ENCODE results near the gene ITGA6. TPM values are rescaled to one million over a fixed set of nuclear protein-coding genes. Genes with fewer than 3 reads are reported as not detected.

ITGA6 gene
- total RNA-seq, 1 donor from 2014 or later = 0.25 TPM

DNA sequence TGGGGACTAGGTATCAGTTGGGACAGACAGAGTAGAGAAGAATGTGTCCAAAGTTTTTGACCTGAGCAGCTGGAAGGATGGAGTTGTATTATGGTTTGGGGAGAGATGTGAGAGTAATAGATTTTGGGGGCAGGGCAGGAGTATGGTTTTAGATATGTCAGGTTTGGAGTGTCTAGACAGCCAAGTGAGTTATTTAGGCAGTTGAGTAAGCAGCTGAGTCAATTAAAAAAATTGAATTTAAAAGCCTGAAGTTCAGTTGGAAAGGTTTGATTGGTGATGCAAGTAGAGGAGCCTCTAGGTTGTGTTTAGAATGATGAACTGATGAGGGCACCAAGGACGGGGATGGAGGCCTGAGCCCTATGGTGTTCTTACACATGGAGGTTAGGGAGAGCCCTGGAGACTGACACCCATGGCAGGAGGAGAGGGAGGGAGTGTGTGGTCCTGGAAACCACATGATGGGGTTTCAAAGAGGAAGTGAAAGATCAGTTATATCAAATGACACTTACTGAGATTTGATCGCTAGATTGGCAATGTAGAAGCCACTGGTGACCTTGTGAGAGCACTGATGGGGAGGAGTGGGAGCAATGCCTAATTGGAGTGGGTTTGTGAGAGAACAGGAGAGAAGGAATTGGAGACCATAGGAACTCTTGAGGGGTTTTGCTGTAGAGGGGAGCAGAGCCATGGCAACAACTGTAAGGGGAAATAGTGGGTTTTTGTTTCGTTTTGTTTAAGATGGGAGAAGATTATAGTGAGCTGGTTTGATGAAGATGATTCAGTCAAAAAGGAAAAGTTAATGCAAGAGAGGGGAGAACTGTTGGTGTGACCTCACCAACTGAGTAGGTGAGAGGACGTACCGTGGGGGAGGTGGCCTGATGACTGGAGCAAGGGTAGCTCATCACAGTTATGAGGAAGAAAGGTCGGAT, 10.3 kb downstream of the ITGA6 start:
- Mint-ChIP-seq H3K36me3 (ENCODE audit: low read depth) (no peaks in the 10 kb centered on the region), H3K27me3 (ENCODE audit: low read depth) (peaks cover 43% of the 10 kb centered on the region), H3K9me3 (no peaks in the 10 kb centered on the region), H3K27ac (no peak overlapping the region), H3K4me3 (ENCODE audit: low read depth) (no peak overlapping the region), H3K4me1 (ENCODE audit: low read depth) (peaks cover 42% of the 10 kb centered on the region)
- peak; percentile 27 for DNase-seq (ENCODE audit: low spot score)
- intact Hi-C loops (cut with micrococcal nuclease) = loop anchor here (1.0 to 10.0 kb wide), 4 partner anchors 9 to 543 kb away; partner anchors contain the start of gene SLC25A12

DNA sequence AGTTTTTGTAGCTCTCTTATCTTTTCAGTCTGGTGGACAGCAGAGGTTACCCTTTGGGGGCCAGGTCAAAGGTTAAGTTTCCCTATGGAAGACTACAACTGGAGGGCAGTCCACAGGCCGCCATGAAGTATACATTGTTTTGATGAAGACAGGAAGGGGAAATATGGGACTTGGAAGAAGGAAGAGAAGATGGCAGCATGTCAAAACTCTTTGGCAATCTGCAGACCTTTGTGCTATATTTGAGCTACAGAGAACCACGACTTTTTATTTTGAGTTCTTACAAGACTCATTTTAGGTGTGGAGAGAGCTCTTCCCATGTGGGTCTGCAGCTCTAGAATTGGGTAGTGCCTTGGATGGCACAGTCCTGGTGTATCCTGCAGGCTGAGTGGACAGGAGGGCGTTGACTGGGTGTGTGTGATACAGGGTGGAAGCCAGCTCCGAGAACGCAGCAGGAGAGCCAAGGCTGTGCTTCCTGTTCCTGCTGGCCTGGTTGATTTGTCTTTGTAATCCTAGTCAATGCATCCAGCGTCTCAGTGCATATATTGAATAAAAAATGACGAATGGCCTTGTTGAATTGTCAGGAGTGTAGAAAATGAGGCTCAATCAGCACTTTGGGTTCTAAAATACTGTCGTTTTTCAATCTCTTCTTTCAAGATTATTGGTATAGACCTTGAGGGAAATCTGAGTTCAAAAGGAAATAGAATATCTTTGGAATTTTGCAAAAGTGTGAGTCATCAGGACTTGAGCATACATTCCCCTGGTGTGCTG, 11.5 kb downstream of the ITGA6 start:
- no peak overlapping the region for H3K27ac Mint-ChIP-seq
- H3K9me3 Mint-ChIP-seq = no peaks in the 10 kb centered on the region
- H3K36me3 Mint-ChIP-seq (ENCODE audit: low read depth) = no peaks in the 10 kb centered on the region
- intact Hi-C loops (cut with micrococcal nuclease) = loop anchor here (10.0 kb wide), 2 partner anchors 184 to 544 kb away; partner anchors contain the start of gene SLC25A12
- no peak for DNase-seq (ENCODE audit: low spot score)
- peaks cover 42% of the 10 kb centered on the region for H3K27me3 Mint-ChIP-seq (ENCODE audit: low read depth)
- H3K4me1 Mint-ChIP-seq (ENCODE audit: low read depth) = peaks cover 38% of the 10 kb centered on the region
- H3K4me3 Mint-ChIP-seq (ENCODE audit: low read depth) = no peak overlapping the region

DNA sequence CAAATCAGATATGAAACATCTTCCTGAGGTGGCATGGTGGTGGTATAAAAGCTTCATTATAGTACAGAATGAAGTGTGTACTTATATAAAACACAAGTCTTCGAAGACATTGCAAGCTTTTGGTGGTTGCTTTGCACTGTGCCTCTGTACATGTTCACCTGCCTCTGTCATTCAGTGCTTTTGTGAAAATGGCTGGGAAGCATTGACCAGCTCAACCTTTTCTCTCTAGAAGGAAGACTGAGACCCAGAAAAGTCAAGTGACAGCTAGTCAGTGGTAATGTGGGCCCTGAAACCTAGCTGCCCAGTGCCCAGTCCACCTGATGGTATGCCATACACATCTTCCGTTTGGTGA, 12.1 kb downstream of the ITGA6 start:
- Mint-ChIP-seq H3K36me3 (ENCODE audit: low read depth) (no peaks in the 10 kb centered on the region), H3K27ac (no peak overlapping the region), H3K4me3 (ENCODE audit: low read depth) (no peak overlapping the region), H3K27me3 (ENCODE audit: low read depth) (peaks cover 43% of the 10 kb centered on the region), H3K9me3 (no peaks in the 10 kb centered on the region), H3K4me1 (ENCODE audit: low read depth) (peaks cover 35% of the 10 kb centered on the region)
- intact Hi-C loops (cut with micrococcal nuclease) = loop anchor here (10.0 kb wide), 2 partner anchors 185 to 545 kb away; partner anchors contain the start of gene SLC25A12
- no peak for DNase-seq (ENCODE audit: low spot score)

DNA sequence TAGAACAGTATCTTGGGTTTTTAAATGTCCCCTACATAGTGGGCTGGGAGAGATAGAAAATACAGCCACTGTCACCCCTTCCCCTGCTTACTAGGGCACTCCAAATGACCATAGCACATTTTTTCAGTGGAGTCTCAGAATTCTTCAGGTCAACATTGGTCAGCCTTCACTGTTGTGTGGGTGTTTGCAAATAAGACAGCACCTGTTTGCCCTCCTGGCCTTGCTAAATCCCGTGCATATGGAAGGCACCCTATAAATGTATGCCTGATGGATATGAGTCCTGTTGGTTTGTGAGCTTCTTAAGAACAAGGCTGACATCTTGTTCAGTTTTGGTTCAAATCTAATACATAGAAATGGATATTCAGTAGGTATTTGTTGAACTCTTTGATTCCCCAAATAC, 12.5 kb downstream of the ITGA6 start:
- no peaks in the 10 kb centered on the region for H3K36me3 Mint-ChIP-seq (ENCODE audit: low read depth)
- peaks cover 45% of the 10 kb centered on the region for H3K27me3 Mint-ChIP-seq (ENCODE audit: low read depth)
- DNase-seq (ENCODE audit: low spot score) = no peak
- intact Hi-C loops (cut with micrococcal nuclease) = loop anchor here (10.0 kb wide), 2 partner anchors 185 to 545 kb away; partner anchors contain the start of gene SLC25A12
- no peak overlapping the region for H3K4me3 Mint-ChIP-seq (ENCODE audit: low read depth)
- H3K9me3 Mint-ChIP-seq = no peaks in the 10 kb centered on the region
- peaks cover 30% of the 10 kb centered on the region for H3K4me1 Mint-ChIP-seq (ENCODE audit: low read depth)
- no peak overlapping the region for H3K27ac Mint-ChIP-seq

DNA sequence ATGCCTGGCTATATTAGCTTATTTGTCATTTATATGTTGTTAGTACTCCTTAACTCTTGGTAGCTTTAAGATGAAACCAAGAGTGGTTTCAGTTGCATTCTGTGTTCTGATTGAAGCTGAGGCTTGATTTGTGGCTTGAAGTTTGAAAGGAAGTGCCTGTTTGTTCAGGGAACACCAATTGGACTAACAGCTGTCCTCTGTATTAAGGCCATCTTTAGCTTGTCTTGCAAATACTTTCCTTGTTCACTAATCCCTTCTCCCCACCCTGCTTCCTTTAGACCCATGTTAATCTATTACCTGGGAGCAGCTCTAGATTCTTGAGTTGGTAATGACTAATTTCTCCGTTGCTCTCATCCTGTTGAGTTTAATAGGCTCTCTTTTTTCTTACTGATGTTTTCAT, 13.4 kb downstream of the ITGA6 start:
- Mint-ChIP-seq H3K4me3 (ENCODE audit: low read depth) (no peak overlapping the region), H3K27me3 (ENCODE audit: low read depth) (peaks cover 46% of the 10 kb centered on the region), H3K27ac (no peak overlapping the region), H3K4me1 (ENCODE audit: low read depth) (peaks cover 26% of the 10 kb centered on the region), H3K9me3 (no peaks in the 10 kb centered on the region), H3K36me3 (ENCODE audit: low read depth) (no peaks in the 10 kb centered on the region)
- no peak for DNase-seq (ENCODE audit: low spot score)
- intact Hi-C loops (cut with micrococcal nuclease) = no loop called here

DNA sequence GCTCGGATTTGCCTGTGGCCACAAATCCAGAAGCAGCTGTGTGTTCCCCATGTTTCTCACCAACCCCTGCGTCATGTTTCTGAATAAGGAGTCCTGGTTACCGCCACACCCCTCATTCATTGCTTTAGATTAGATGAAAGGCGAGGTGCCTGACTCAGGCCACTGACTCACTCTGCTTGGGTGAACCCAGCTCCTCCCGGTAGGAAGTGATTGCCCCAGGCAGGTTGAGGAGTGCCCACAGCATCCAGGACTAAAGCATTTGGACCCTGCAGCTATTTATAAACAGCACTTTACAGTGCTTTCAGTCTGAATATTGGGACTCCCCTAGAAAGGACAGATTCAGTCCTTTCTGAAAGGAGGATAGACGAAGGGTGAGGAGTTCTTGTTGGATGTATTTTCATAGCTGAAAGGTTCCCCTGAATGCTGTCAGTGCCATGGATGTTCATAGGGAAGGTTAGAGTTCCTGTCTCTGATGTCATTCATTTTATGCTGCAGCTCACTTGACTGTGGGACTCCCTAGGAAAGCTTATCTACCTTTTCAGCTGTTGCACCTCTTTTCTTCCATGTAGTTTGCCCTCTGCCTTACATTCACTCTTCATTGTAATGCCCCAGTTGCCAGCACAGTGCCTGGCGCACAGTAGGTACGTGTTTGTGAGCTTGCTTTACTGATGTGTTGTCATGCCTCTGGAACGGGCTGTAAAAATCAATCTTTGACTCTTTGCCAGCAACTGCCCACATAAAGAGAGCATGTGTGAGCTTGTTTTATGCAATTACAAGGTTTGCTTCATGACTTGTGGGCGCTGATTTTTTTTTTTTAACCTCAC, 14.9 kb downstream of the ITGA6 start:
- Mint-ChIP-seq H3K4me3 (ENCODE audit: low read depth) (no peak overlapping the region), H3K4me1 (ENCODE audit: low read depth) (peaks cover 23% of the 10 kb centered on the region), H3K27ac (no peak overlapping the region), H3K27me3 (ENCODE audit: low read depth) (peaks cover 42% of the 10 kb centered on the region), H3K9me3 (no peaks in the 10 kb centered on the region), H3K36me3 (ENCODE audit: low read depth) (no peaks in the 10 kb centered on the region)
- DNase-seq (ENCODE audit: low spot score) = no peak
- intact Hi-C loops (cut with micrococcal nuclease) = no loop called here

DNA sequence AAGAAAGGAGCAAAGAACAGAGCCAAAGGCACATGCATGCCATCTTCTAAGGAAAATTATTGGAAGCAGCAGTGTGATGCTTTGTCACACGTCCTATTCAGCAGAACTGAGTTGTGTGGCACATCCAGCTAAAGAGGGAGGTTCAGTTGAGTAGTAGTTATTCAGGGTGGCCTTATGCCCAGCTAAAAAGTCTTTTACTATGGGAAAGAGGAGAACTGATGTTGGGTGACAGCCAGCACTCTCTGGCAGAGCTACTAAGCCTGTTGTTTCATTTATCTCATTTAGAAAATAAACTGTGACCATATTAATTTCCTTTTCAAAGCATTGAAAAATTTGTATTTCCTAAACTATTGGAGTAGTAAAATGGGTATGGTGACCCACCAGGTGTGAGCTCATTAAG, 18.5 kb downstream of the ITGA6 start:
- no peak for DNase-seq (ENCODE audit: low spot score)
- no peaks in the 10 kb centered on the region for H3K9me3 Mint-ChIP-seq
- H3K27ac Mint-ChIP-seq = no peak overlapping the region
- intact Hi-C loops (cut with micrococcal nuclease) = no loop called here
- H3K27me3 Mint-ChIP-seq (ENCODE audit: low read depth) = peaks cover 59% of the 10 kb centered on the region
- no peaks in the 10 kb centered on the region for H3K36me3 Mint-ChIP-seq (ENCODE audit: low read depth)
- peaks cover 19% of the 10 kb centered on the region for H3K4me1 Mint-ChIP-seq (ENCODE audit: low read depth)
- no peak overlapping the region for H3K4me3 Mint-ChIP-seq (ENCODE audit: low read depth)

DNA sequence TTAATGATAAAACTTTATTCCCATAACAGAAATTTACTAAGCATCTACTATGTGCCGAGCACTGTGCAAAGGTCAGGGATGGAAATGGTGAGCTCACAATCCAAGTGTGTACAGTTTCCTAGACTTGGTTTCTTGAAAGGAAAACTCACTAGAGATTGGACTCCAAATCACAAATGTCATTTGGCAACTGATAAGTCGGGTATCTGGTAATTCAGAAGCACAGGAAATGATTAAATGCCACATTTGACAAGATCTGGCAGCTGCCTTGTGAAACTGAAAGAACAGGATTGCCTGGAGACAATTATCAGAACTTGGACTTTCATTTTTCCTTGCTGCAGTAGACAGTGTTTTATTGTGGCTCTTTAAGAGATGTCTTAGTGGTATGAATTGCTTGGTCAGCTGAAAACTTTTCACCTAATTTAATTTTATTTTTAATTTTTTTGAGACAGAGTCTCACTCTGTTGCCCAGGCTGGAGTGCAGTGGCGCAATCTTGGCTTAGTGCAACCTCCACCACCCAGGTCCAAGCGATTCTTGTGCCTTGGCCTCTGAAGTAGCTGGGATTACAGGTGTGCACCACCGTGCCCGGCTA, 19.2 kb downstream of the ITGA6 start:
- intact Hi-C loops (cut with micrococcal nuclease) = no loop called here
- no peak overlapping the region for H3K27ac Mint-ChIP-seq
- DNase-seq (ENCODE audit: low spot score) = no peak
- peaks cover 62% of the 10 kb centered on the region for H3K27me3 Mint-ChIP-seq (ENCODE audit: low read depth)
- no peaks in the 10 kb centered on the region for H3K36me3 Mint-ChIP-seq (ENCODE audit: low read depth)
- no peaks in the 10 kb centered on the region for H3K9me3 Mint-ChIP-seq
- H3K4me1 Mint-ChIP-seq (ENCODE audit: low read depth) = peaks cover 17% of the 10 kb centered on the region
- no peak overlapping the region for H3K4me3 Mint-ChIP-seq (ENCODE audit: low read depth)

DNA sequence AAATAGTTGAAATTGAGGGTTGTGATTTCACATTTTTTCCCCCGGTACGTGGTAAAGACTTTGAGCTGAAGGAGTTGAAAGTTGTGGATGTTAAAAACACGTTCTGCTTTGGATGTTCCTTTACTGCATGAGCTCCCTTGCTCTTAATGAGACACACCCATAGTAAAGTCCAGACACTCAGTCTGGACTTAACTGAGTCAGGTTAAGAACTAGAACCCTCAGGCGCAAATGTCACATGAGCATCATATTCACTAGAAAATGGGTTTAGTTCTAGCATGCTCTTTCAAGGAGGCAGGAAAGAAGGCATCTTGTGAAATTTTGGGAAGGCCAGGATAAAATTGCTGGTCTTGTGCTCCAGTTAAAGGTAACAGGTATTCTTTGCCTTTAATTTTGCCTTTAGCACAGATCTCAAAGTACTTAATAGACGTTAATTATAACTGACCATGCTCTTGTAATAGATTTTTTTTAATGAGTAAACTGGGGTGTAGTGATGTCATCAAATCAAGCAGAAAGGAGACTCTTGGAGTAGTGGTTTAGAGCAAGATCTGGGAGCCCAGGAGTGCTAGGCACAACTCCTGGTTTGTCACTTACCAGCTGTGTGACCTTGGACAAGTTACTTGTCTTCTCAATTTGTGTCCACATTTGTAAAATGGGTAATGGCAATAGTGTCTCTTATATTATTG, 20.6 kb downstream of the ITGA6 start:
- peaks cover 52% of the 10 kb centered on the region for H3K27me3 Mint-ChIP-seq (ENCODE audit: low read depth)
- no peaks in the 10 kb centered on the region for H3K9me3 Mint-ChIP-seq
- no peaks in the 10 kb centered on the region for H3K36me3 Mint-ChIP-seq (ENCODE audit: low read depth)
- intact Hi-C loops (cut with micrococcal nuclease) = no loop called here
- no peak for DNase-seq (ENCODE audit: low spot score)
- no peak overlapping the region for H3K27ac Mint-ChIP-seq
- no peak overlapping the region for H3K4me3 Mint-ChIP-seq (ENCODE audit: low read depth)
- peaks cover 6% of the 10 kb centered on the region for H3K4me1 Mint-ChIP-seq (ENCODE audit: low read depth)

DNA sequence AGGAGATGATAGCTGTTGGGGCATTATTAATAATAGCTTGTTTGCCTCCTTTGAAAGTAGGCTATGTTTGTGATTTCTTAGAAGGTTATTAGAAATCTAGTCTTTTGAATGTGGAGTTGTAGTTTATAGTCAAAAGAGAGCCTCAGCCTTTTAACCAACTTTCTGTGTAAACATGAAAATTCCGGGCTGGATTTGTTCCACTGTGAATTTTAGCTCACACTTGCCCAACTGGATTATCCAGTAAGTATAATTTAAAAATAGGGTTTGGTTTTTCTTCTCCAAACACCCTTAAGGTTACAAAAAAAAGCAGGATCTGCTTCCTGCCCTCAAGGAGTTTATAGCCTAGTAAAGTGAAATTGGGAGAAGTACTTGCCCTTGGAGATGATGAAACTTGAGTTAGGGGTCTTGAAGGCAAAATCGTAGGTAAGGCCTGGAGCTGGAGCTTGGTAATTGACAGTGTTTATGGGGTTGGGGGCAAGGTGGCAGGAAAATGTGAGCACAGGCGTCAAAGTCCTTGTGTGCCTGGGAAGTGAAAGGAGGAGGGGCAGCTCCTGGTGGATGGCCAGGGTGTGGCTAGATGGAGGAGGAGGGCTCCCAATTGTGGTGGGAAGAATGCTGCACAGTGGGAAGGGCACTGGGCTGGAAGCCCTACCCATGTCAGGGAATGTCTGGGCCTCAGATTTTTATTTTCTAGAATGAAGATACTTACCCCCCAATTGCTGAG, 21.3 kb downstream of the ITGA6 start:
- Mint-ChIP-seq H3K4me1 (ENCODE audit: low read depth) (peaks cover 6% of the 10 kb centered on the region), H3K27me3 (ENCODE audit: low read depth) (peaks cover 47% of the 10 kb centered on the region), H3K4me3 (ENCODE audit: low read depth) (no peak overlapping the region), H3K36me3 (ENCODE audit: low read depth) (no peaks in the 10 kb centered on the region), H3K27ac (no peak overlapping the region), H3K9me3 (no peaks in the 10 kb centered on the region)
- intact Hi-C loops (cut with micrococcal nuclease) = no loop called here
- no peak for DNase-seq (ENCODE audit: low spot score)

DNA sequence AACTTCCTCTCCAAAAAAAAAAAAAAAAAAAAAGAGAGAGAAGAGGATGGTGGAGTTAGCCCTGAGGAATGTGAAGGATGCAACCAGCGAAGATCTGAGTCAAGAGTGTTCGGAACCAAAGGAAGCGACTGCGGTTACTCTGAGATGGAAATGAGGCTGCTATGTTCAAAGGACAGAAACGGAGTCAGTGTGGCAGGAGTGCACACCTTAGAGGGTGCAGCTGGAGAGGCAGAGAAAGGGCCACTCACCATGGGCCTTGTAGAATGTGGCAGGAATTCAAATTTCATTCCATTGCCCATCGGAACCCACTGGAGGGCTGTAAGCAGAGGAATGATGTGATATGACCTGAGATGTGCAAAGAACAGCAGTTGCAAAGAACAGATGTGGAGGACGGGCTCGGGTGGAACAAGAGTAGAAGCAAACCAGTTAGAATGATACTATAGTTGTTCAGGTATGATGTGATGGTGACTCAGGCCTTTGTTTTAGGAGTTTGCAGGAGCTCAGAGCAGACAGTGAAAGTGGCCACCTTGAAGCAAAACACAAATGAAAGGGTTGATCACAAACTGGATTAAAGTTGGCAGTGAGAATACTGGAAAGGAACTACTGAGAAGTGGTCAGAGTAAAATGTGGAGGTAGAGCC, 22.6 kb downstream of the ITGA6 start:
- Mint-ChIP-seq H3K27ac (no peak overlapping the region), H3K4me1 (ENCODE audit: low read depth) (peaks cover 6% of the 10 kb centered on the region), H3K4me3 (ENCODE audit: low read depth) (no peak overlapping the region), H3K27me3 (ENCODE audit: low read depth) (peaks cover 47% of the 10 kb centered on the region), H3K9me3 (no peaks in the 10 kb centered on the region), H3K36me3 (ENCODE audit: low read depth) (no peaks in the 10 kb centered on the region)
- DNase-seq (ENCODE audit: low spot score) = no peak
- intact Hi-C loops (cut with micrococcal nuclease) = no loop called here
